GM18867 (cell line): ENCODE measurements around the gene OLIG2.

Source experiments
- ATAC-seq: cut with Tn5 transposase; IDR thresholded peaks from one replicate; pipeline ENCODE4 v1.9.1; 2021; ENCODE audit warnings: mild to moderate bottlenecking, moderate library complexity; ENCODE audit not compliant: unreplicated experiment

Gene OLIG2

DNA sequence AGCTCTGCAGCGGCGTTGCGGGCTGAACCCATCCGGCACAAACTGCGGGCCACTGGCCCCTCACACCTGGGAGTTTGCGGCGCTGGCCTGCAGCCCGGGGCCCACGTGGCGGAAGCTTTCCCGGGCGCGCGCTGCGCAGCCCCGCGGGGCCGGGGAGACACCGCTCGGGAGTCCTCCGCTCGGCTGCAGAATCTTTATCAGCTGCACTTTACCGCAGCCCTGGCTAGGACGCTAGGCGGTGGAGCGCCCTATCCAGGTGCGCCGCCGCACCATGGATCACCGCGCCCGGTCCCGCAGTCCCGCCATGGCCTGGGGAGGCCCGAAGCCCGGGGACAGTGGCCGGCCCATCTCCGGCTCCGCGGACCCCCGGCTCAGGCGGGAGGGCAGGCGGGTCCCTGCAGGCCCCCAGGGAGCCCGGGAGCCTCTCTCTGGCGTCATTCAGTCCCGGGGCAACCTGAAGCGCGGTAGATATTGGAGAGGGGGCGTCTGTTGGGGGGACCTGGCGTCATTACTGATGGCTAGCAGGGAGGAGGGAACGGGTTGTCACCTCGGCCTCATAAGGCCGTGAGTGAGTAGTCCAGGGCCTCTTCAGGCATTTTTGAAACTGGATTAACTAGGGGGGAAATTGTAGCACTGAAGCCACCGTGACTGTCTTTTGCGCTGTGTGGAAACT, 5.7 kb upstream of the OLIG2 start:
- ATAC-seq, result no peak

GRCh38 chr21:33020558-33021100, 5.1 kb upstream of the OLIG2 start:
- ATAC-seq, result no peak

DNA sequence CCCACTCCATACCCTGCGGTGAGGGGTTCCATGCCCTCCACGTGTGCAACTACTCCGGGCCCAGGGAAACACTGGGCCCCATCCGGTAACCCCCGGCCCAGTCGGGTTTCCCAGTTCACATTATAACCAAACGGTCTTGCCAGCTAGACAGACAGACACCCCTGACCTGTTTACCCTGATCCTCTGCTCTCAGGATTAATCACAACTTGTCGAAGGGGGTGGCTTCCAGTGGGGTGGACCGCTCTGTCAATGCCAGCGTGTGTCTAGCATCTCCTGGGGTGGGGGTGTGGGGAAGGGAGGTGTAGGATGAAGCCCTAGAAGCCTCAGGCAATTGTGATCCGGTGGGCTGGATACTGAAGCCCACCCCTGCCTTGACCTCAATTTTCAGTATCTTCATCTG, 4.6 kb upstream of the OLIG2 start:
- no peak for ATAC-seq

DNA sequence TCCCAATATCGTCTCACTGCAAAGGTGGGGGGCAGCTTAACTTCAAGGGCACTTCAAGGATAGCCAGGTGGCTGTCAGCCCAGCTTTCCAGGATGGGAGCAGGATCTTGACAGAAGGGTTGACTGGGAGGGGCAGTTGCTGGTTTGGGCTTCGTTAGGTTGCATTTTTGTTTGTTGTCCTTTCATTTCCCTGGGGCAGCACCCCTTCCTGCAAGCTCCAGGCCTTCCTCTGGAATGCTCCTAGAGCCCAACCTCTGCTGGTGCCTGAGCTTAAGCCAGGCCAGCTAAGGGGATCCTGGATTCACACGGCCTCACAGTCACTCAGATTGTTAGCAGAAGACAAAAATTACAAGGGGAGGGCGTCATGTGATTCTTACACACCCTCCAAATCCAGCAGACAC, 4.1 kb upstream of the OLIG2 start:
- ATAC-seq, result no peak

- no peak for ATAC-seq
These were observed 3.3 kb upstream of the OLIG2 start for GRCh38 chr21:33022489-33022827.

DNA sequence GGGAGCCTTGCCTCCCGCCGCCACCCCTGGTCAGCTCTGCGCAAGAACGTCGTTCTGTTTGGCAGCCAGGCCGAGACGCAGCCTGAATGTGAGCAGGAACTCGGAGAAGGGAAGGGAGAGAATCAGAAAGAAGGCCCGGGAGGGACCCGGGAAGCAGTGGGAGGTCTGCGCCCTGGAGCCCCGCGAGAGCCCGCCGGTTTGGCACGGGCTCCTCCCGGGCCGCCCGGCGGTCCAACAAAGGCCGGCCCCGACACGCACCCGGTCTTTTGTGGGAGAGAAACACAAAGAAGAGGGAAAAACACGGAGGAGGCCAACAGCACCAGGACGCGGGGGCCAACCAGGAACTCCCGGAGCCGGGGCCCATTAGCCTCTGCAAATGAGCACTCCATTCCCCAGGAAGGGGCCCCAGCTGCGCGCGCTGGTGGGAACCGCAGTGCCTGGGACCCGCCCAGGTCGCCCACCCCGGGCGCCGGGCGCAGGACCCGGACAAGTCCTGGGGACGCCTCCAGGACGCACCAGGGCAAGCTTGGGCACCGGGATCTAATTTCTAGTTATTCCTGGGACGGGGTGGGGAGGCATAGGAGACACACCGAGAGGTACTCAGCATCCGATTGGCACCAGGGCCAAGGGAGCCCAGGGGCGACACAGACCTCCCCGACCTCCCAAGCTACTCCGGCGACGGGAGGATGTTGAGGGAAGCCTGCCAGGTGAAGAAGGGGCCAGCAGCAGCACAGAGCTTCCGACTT, 2.7 kb upstream of the OLIG2 start:
- ATAC-seq, result no peak

GRCh38 chr21:33023574-33024200, 2.0 kb upstream of the OLIG2 start:
- ATAC-seq, result no peak

DNA sequence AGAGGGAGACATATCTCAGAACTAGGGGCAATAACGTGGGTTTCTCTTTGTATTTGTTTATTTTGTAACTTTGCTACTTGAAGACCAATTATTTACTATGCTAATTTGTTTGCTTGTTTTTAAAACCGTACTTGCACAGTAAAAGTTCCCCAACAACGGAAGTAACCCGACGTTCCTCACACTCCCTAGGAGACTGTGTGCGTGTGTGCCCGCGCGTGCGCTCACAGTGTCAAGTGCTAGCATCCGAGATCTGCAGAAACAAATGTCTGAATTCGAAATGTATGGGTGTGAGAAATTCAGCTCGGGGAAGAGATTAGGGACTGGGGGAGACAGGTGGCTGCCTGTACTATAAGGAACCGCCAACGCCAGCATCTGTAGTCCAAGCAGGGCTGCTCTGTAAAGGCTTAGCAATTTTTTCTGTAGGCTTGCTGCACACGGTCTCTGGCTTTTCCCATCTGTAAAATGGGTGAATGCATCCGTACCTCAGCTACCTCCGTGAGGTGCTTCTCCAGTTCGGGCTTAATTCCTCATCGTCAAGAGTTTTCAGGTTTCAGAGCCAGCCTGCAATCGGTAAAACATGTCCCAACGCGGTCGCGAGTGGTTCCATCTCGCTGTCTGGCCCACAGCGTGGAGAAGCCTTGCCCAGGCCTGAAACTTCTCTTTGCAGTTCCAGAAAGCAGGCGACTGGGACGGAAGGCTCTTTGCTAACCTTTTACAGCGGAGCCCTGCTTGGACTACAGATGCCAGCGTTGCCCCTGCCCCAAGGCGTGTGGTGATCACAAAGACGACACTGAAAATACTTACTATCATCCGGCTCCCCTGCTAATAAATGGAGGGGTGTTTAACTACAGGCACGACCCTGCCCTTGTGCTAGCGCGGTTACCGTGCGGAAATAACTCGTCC, 1.3 kb upstream of the OLIG2 start:
- no peak for ATAC-seq

GRCh38 chr21:33025106-33025488, 638 bp upstream of the OLIG2 start:
- no peak for ATAC-seq

DNA sequence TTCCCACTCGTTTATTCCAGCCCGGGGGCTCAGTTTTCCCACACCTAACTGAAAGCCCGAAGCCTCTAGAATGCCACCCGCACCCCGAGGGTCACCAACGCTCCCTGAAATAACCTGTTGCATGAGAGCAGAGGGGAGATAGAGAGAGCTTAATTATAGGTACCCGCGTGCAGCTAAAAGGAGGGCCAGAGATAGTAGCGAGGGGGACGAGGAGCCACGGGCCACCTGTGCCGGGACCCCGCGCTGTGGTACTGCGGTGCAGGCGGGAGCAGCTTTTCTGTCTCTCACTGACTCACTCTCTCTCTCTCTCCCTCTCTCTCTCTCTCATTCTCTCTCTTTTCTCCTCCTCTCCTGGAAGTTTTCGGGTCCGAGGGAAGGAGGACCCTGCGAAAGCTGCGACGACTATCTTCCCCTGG, 716 bp downstream of the OLIG2 start:
- no peak for ATAC-seq

DNA sequence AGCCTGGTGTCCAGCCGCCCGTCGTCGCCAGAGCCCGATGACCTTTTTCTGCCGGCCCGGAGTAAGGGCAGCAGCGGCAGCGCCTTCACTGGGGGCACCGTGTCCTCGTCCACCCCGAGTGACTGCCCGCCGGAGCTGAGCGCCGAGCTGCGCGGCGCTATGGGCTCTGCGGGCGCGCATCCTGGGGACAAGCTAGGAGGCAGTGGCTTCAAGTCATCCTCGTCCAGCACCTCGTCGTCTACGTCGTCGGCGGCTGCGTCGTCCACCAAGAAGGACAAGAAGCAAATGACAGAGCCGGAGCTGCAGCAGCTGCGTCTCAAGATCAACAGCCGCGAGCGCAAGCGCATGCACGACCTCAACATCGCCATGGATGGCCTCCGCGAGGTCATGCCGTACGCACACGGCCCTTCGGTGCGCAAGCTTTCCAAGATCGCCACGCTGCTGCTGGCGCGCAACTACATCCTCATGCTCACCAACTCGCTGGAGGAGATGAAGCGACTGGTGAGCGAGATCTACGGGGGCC, 1.2 kb downstream of the OLIG2 start:
- no peak for ATAC-seq

GRCh38 chr21:33027401-33028286, 1.9 kb downstream of the OLIG2 start:
- no peak for ATAC-seq

- ATAC-seq, result no peak
These were observed 2.5 kb downstream of the OLIG2 start for GRCh38 chr21:33028287-33028670.

DNA sequence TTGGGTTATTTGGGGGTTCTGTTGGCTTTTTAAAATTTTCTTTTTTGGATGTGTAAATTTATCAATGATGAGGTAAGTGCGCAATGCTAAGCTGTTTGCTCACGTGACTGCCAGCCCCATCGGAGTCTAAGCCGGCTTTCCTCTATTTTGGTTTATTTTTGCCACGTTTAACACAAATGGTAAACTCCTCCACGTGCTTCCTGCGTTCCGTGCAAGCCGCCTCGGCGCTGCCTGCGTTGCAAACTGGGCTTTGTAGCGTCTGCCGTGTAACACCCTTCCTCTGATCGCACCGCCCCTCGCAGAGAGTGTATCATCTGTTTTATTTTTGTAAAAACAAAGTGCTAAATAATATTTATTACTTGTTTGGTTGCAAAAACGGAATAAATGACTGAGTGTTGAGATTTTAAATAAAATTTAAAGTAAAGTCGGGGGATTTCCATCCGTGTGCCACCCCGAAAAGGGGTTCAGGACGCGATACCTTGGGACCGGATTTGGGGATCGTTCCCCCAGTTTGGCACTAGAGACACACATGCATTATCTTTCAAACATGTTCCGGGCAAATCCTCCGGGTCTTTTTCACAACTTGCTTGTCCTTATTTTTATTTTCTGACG, 3.1 kb downstream of the OLIG2 start:
- ATAC-seq, result no peak

GRCh38 chr21:33029385-33029921, 3.7 kb downstream of the OLIG2 start:
- no peak for ATAC-seq

DNA sequence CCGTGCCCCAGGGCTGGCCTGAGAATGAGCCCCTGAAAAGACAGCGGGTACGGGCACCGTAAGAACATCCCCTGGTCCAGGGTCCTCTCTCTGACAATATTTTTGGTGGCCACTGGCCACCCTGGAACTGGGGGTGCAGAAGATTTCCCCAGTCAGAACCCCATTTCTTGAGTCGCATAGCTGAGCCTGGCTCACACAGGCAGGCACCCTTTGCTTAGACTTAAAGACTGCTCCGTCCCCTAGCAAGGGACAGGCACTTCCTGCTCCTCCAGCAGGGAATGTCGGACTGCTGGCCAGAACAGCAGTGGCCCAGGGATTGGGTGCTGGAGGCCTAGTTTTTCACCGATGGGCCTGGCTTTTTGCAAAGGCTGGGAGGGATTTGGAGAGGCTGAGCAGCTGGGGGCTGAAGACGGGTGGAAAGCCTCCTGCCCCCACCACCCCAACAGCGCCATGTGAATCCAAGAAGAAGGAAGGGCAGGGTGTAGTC, 4.3 kb downstream of the OLIG2 start:
- ATAC-seq, result no peak

GRCh38 chr21:33030633-33031032, 4.9 kb downstream of the OLIG2 start:
- ATAC-seq, result no peak

GRCh38 chr21:33031152-33031911, 5.6 kb downstream of the OLIG2 start:
- no peak for ATAC-seq
